HG03139 (cell line): Measurements from ENCODE around the gene ANGPTL8.

Experiments used
- ATAC-seq: cut with Tn5 transposase; IDR thresholded peaks from one replicate; pipeline ENCODE4 v1.9.1; 2021; ENCODE audit not compliant: unreplicated experiment

Gene ANGPTL8

GRCh38 chr19:11203194-11204075 is 36.0 kb upstream of the ANGPTL8 start:
- no peak for ATAC-seq

GRCh38 chr19:11204076-11204602 is 35.3 kb upstream of the ANGPTL8 start:
- ATAC-seq: no peak

- ATAC-seq: no peak
These were observed 34.5 kb upstream of the ANGPTL8 start for GRCh38 chr19:11204943-11205349.

GRCh38 chr19:11205939-11206570 is 33.4 kb upstream of the ANGPTL8 start:
- ATAC-seq: no peak

GRCh38 chr19:11208561-11209471 is 30.6 kb upstream of the ANGPTL8 start:
- ATAC-seq: no peak

GRCh38 chr19:11209839-11210655 is 29.4 kb upstream of the ANGPTL8 start:
- ATAC-seq: no peak

GRCh38 chr19:11210656-11210928 is 28.8 kb upstream of the ANGPTL8 start:
- no peak for ATAC-seq

GRCh38 chr19:11214387-11214786 is 25.0 kb upstream of the ANGPTL8 start:
- no peak for ATAC-seq

- ATAC-seq: no peak
These were observed 18.3 kb upstream of the ANGPTL8 start for GRCh38 chr19:11221082-11221598.

GRCh38 chr19:11223200-11223599 is 16.2 kb upstream of the ANGPTL8 start:
- ATAC-seq: no peak

- no peak for ATAC-seq
These were observed 15.0 kb upstream of the ANGPTL8 start for GRCh38 chr19:11224429-11224828.

- ATAC-seq: no peak
These were observed 14.2 kb upstream of the ANGPTL8 start for GRCh38 chr19:11225172-11225571.

GRCh38 chr19:11225815-11226214 is 13.6 kb upstream of the ANGPTL8 start:
- no peak for ATAC-seq

GRCh38 chr19:11226716-11227166 is 12.7 kb upstream of the ANGPTL8 start:
- ATAC-seq: no peak

- no peak for ATAC-seq
These were observed 12.1 kb upstream of the ANGPTL8 start for GRCh38 chr19:11227195-11227886.

- ATAC-seq: no peak
These were observed 8.6 kb upstream of the ANGPTL8 start for GRCh38 chr19:11230621-11231386.

GRCh38 chr19:11232555-11232954 is 6.9 kb upstream of the ANGPTL8 start:
- ATAC-seq: no peak

GRCh38 chr19:11233073-11233472 is 6.3 kb upstream of the ANGPTL8 start:
- no peak for ATAC-seq
